GM23338 (cell line): ENCODE results near the gene SPATA2L.

Source experiments
- CREB1 ChIP-seq: fragments of 250-450 bp; sonication (Bioruptor Pico); IDR thresholded peaks from 2 replicates; pipeline ENCODE4 v1.5.0; 2020; ENCODE audit warnings: low read depth, mild to moderate bottlenecking, moderate library complexity
- EZH2 ChIP-seq: fragments of 200-600 bp; sonication (generic); IDR thresholded peaks from one replicate; pipeline ENCODE4 v1.8.0; 2017; ENCODE audit warnings: antibody characterized with exemption, mild to moderate bottlenecking, low read depth; ENCODE audit not compliant: unreplicated experiment
- EZH2phosphoT487 ChIP-seq: fragments of 200-600 bp; sonication (generic); IDR thresholded peaks from one replicate; pipeline ENCODE4 v1.8.1; 2018; ENCODE audit warnings: antibody characterized with exemption; ENCODE audit not compliant: unreplicated experiment
- TF ChIP-seq, protein P1 (sequence below), 2 experiments: fragments of 200-600 bp in 1 of 2; sonication (generic) in 1 of 2; conservative IDR thresholded peaks; 2 replicates each; pipeline versions ENCODE4 v1.5.1 to v1.6.1; 2016 to 2017; ENCODE audit warnings: antibody characterized with exemption in 2 of 2, low read depth in 2 of 2, mild to moderate bottlenecking in 2 of 2, moderate library complexity in 1 of 2

DNA sequence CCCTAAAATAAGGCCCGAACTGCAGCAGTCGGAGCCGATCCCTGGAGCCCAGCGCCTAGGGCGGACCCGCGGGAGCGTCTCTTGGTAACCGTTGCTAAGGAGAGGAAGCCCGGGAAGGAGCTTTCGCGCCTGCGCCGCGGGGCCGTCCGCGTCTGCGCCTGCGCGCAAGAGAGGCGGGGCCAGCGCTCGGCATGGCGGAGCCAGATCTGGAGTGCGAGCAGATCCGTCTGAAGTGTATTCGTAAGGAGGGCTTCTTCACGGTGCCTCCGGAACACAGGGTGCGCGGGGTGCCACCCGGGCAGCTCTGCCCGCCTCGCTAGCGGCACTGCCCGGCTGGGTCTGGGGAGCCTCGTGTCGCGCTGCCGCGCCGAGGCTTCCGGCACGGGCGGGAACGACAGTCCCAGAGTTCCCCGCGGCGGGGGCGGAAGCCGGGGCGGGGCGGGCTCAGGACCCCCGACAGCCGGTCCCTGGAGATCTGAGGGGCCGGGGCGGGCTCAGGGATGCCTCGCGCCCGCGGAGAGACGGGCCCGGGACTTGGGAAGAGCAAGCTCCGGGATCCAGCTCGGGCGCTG, 14.9 kb downstream of the SPATA2L start, which contains the start of gene CDK10:
- TF ChIP-seq, protein P1, sequence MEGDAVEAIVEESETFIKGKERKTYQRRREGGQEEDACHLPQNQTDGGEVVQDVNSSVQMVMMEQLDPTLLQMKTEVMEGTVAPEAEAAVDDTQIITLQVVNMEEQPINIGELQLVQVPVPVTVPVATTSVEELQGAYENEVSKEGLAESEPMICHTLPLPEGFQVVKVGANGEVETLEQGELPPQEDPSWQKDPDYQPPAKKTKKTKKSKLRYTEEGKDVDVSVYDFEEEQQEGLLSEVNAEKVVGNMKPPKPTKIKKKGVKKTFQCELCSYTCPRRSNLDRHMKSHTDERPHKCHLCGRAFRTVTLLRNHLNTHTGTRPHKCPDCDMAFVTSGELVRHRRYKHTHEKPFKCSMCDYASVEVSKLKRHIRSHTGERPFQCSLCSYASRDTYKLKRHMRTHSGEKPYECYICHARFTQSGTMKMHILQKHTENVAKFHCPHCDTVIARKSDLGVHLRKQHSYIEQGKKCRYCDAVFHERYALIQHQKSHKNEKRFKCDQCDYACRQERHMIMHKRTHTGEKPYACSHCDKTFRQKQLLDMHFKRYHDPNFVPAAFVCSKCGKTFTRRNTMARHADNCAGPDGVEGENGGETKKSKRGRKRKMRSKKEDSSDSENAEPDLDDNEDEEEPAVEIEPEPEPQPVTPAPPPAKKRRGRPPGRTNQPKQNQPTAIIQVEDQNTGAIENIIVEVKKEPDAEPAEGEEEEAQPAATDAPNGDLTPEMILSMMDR (conservative IDR thresholded peaks at IDR 0.05; ENCODE audit: low read depth in 2 of 2), result no peak
- no peak for TF ChIP-seq EZH2
- TF ChIP-seq EZH2phosphoT487, result no peak
- no peak for TF ChIP-seq CREB1 (CRISPR knock-in tag)
